DMS153 (cell line): ENCODE results near the gene UFD1.

Experiments used
- DNase-seq: peaks from one replicate; lab custom pipeline; 2025; lab: John Stamatoyannopoulos, UW

The UFD1 gene

DNA sequence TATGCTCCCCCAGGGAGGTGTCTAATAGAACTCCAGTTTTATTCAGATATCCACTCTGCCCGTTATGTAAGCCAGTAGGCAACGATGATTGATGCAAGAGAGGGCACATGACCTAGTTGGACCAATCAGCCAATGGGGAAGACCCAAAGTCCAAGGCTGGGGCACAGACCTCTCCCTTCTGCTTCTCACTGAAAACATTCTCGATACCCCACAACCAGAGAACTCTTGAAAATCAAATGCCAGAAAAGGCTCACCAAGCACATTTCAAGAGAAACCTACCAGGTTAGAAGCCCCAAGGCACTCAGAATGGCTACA, 54.9 kb downstream of the UFD1 start:
- DNase-seq = no peak

DNA sequence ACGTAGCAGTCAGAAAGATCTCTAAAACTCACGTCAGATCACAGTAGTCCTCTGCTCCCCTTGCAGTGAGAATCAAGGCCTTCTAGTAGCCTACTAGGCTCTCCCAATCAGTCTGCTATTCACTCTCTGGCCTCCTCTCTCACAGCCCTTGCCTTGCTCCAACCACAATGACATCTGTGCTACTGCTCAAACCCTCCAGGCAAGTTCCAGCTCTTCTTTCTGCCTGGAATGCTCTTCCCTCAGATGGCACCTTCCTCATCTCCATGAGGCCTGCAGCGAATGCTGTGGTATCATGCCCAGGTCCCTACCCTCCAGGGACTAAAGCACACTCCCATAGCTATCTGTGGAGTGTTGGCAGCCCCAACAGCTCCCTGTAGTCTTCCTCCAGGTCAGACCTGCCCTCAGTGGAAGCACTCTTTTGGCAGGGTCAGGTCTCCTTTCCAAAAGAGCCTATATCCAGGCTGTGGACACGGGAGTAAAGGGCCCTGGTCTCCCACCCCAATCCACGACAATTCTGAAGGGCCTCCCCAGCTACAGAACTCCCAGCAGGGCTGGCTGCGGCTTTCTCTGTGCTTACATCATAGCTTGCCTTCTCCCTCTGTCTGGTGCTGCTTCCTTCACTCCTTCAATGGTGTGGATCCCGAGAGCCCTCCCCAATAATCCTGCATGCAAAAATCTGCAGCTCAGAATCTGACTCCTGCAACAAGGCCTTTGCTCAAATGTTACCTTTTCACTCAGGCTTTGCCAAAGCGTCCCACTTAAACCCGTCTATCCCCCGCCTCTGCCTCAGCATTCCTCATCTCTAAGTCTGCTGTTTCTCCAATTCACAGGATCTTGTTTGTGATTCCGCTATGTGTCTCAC, 56.3 kb downstream of the UFD1 start:
- no peak for DNase-seq

DNA sequence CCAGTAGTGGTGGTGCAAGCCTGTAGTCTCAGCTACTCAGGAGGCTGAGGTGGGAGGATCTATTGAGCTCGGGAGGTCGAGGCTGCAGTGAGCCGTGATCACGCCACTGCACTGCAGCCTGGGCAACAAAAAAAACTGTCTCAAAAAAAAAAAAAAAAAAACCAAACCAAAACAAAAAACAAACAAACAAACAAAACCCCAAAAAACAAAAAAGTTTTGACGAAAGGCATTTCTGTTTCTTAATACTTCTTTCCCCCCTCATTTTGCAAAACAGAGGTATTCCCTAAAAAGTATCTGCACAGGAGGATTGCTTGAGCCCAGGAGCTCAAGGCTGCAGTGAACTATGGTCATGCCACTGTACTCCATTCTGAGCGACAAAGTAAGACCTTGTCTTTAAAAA, 58.7 kb downstream of the UFD1 start:
- DNase-seq = no peak

DNA sequence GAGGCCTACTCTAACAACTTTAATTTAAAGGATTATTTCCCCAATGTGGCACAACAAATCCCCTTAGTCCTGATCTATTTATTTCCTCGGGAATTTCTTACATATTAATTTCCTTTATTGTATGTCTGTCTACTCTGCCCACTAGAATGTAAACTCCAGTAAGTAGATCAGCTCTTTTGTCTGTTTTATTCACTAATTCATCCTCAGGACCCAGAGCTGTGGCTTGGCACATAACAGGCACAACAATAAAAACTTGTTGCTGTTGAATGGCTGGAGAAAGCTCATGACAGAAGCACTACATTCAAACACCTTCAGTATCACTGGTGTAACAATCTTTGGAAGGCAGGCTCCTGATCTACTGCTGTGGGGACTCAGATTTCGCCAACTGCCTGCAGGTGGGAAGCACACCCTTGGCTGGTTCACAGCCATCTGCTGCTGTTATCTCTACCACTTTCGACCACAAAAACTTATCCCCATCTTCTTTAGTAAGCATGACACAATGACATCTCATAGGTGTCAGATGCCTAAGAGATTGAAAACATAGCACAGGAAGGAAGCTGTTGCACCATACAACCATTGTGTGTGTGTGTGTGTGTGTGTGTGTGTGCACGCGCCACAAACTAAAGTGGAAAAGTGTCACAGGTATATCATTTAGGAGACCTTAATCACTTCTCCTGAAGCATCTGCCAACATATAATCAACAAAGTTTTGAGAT, 59.4 kb downstream of the UFD1 start:
- no peak for DNase-seq

DNA sequence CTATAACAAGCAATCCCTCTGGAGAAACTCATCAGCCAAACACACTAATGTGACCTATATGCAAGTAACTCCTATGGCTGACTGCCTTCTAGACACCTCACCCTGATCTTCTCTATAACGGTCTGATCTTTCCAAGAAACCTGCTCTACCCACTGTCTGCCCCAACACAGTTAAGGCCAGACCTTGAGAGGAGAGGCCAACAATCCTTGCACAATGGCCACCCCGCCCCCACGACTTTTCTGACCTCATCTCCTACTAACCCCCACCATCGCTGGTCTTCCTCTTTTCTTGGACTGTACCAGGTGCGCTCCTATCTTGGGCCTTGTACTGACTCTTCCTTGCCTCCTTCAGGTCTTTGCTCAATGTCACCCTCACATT, 59.9 kb downstream of the UFD1 start:
- DNase-seq = no peak

DNA sequence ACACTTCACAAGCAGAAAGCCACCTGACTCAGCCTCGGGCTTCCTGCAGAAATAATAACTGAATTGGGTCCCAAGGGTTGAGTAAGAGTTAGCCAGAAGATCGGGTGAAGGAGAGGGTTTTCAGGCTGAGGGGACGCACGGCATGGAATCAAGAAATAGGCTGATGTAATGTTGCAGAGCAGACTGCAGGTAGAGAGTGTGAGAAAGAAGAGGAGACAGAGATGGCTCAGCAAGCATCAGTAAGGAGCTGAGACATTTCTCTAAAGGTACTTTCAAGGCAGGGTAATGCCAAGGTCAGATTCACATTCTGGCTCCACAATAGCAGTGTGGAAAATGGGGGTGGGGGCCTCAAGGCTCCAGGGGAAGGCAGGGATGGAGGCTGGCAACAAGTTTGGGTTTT, 66.1 kb downstream of the UFD1 start:
- DNase-seq = no peak

DNA sequence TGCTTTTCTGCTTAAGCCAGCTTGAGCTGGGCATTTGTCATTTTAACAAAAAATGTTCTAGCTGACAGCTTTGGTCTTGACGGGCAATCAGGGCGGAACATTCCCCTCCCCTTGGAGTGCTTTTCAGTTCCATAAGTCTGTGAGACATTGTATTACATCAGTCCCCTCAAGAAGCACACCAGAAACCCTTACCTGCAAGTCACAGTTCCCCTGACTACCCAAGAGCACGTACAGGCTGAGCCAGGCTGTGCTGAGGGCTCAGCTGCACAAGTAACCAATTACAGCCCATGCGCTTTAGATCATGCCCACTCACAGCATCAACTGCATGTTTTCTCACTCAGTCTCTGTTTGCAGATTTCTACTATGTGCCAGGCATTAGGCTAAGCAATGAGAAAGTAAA, 66.5 kb downstream of the UFD1 start:
- no peak for DNase-seq

DNA sequence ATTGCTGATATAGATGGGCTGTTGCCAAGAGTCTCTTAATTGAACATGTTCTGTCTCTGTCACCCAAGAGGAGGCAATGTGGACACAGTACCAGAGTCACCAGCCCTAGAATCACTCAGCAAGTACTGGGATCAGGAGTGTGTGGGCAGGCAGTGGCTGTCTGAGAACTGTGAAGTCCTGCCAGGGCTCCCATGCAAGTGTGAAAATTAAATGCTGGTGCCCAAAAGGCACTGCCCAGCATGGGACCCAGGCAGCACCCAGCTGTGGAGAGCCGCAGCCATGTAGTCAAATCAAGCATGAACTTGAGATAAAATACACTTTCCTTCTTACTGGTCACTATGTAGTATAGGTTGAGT, 67.3 kb downstream of the UFD1 start:
- no peak for DNase-seq

DNA sequence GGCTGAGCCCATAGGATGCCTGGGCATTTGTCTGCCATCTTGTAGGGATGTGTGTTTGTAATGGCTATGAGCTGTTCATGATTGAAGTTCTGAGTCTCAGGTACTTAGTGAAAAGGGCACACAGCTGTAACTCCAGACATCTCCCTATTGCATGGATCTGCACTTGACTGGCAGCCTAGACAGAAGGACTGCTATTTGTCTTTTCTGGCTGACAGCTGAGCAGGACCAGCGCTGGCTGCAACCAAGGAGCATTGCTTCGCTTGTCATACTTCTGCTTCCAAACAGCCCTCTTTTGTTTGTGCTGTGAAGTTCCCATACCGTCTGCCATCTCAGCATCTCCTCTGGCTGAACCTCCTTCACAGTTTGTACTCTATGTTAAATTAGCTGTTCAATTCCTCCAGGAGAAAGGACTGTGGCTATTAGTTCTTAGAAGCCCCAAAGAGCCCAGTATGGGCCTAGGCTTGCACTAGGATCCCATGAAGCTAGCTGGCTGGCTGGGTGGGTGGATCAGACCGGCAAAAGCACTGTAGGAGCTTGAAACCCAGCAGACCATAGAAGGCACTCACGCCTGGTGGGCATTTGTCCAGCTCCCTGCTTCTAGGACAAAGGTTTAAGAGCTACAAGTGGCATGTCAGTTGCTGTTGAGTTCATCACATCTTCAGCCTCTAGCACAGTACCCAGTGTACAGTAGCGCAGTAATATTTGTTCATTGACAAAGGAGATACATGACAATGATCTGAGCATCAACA, 67.9 kb downstream of the UFD1 start:
- DNase-seq = no peak

DNA sequence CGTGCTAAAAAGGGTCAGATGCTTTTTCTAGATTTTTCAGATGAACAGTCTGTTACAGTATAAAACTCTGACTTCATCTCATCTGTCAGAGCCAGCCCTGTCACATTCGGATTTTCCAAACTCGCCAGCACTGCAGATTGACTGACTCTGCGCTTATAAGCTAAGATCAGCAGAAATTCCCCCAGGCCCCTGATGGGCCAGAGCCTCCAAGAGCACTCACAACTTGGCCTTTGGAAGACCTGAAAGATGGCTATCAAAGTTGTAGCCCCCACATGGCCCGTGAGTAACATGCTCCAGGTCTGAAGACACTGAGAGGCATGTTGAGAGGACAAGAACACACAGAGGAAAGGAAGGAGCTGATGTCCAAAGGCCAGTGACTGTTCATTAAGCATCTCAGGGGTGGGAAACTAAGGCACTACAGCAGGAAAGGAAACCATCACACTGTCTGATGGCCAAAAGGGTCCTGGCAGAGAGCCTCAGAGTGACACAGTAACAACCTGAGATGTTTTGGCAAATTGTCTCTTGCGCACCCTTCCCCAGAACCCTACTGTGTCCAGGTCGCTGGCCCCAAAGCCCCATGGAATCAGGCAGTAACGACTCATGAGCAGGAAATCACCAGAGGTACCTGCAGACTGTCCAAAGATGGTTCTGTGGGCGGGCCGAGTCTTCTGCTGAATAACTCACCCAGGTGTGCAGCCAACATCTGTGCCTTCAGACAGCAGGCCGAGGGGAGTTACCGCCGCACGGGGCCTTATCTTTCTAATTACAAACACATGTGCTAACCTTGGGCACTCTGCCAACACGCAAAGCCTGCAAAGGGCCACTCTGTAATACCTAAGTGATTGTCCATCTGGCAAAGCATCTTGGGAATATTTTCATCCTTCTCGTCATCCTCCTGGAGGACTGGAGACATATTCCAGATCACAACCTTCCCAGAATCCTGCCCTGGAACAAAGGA, 71.1 kb downstream of the UFD1 start:
- no peak for DNase-seq

DNA sequence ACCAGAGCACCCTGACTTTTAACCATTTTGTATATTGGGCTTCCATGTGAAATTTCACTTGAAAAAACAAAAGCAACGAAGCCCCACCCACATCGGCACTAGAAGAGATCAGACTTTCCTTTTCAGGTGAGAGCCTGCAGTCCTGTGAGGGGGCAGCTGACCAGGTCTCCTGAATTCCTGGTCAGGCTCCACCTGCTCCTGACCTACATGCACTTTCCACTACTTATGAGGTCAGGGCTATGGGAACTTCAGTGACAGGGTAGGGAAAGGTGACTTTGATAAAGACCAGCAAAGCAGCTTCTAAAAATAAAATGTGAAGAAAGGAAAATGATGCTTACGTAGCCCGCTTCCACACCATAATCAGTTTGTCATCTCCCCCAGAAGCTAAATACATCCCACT, 72.1 kb downstream of the UFD1 start:
- DNase-seq = no peak

DNA sequence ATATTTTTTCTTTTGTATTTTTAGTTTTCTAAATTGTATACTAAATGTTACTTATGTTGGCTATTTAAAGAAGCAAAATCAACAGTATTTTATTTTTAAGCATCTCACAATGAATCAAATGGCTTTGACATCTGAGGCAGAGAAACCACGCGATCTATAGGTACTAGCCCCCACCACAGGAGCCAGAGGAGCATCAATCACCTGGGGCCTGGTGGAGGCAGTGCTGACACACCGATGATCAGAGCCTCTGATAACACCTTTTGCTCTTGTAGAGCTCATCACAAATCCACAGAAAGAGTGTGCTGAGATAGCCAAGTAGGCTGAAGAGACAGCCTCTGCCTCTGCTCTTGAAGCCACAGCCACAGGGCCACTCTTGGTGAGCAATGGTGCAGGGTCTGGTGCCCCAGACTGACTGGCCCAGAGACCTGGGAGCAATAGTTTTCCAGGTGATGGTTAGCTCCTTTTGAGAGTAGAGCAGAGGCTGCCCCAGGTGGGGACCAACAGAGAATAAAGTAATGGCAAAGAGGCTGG, 72.6 kb downstream of the UFD1 start:
- no peak for DNase-seq

DNA sequence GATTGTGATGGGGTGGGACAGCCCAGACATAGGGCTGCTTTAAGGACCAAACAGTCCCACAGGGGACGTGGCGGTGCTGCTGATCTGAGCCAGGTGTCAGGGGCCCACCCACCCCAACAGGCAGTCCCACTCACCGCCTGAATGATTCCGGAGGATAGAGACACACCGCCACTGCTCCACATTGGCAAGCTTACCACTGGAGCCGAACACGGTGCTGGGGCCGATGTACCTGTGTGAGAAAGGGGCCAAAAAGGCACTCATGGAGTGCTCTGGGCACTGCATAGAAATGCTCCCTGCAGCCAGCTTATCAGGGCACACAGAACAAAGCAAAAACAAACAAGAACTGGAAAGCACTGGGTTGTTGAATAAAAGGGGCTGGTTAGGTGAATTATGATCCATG, 73.3 kb downstream of the UFD1 start:
- DNase-seq = no peak

DNA sequence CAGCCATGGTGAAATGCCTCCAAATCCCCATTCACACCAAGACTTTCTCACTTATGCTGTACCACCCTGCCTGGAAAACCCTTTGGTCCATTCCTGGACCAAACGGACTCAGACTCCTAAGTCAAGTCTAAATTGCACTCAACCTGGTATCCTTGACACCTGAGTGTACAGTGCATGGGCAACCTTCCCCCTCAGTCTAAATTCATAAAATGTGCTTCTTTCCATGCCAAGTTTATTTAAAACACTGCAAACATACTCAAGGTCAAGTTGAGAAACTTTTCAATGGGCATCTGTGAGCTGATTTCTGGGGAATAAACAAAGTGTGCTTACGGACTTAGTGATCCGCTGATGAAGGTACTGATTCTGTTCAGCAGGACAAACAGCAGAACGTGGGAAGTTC, 73.9 kb downstream of the UFD1 start:
- no peak for DNase-seq

DNA sequence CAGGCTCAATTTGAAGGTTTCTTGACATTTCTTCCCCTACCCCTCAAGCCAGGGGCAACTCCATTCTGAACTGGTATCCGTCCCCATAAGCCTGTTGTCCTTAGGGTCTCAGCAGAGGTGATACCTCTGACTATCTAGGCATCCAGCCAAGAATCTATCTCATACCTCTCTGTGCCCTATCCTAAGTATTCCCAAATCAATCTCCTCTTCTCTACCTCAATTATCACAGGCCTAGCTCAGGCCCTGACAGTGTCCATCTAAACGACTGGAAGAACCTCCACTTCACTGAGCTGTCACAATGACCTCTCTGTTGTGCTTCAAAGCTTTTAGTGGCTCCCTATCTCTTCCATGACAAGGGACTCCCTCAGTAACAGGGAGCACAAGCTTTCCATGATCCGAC, 74.3 kb downstream of the UFD1 start:
- DNase-seq = no peak

DNA sequence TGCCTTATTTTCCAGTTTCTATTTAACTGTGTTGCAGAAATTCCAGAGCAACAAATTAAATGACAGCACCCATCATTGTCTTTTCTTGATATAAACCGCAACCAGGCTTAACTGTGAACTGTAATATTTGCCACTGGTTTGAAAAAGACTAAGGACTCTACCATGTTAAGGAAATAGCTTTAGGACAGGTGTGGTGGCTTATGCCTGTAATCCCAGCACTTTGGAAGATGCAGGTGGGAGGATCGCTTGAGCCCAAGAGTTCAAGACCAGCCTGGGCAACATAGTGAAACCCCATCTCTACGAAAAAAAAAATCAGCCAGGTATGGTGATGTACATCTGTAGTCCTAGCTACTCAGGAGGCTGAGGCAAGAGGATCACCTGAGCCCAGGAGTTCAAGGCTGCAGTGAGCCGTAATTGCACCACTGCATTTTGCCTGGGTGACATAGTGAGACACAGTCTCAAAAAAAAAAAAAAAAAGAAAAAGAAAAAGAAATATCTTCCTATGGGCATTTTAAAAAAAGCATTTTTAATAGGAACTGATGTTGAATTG, 76.3 kb downstream of the UFD1 start:
- DNase-seq = no peak

DNA sequence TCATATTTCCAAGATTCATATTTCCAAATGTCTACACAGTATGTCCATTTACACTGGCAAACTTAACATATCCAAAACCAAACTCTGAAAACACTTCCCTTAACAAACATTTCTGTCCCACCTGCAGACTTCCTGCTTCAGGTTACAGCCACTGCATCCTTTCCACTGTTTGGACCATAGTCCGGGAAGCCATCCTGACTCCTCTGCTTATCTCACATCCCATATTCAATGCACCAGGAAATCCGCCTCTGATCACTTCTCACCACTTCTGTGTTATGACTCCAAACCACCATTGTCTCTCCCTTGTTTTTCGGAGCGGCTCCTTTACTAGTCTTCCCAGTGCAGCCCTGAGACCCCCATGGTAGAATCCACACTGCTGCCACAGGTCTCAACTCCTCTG, 77.5 kb downstream of the UFD1 start:
- DNase-seq = no peak

DNA sequence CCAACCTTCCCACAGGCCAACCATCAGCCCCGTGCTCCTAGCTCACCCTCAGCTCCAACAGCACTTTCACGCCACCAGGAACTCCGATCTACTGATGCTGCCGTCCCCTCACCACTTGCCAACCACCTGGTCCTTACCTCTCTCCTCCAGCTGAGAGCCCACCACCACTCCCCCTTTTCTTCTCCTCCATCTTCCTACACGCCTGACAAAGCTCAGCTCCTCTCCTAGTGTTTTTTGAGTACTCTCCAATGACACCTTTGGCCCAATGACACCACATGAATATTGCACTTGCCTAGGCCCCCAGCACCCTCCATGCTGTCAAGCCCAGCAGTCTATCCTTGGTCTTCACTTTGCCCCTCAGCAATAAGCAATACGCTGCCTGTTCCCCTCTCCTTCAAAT, 78.1 kb downstream of the UFD1 start:
- no peak for DNase-seq
